GM18909 (cell line): ENCODE data around the gene FOXC2.

Experiments used
- ATAC-seq: cut with Tn5 transposase; IDR thresholded peaks from one replicate; pipeline ENCODE4 v1.9.1; 2021; ENCODE audit warnings: mild to moderate bottlenecking; ENCODE audit not compliant: unreplicated experiment, poor library complexity

FOXC2 gene

DNA sequence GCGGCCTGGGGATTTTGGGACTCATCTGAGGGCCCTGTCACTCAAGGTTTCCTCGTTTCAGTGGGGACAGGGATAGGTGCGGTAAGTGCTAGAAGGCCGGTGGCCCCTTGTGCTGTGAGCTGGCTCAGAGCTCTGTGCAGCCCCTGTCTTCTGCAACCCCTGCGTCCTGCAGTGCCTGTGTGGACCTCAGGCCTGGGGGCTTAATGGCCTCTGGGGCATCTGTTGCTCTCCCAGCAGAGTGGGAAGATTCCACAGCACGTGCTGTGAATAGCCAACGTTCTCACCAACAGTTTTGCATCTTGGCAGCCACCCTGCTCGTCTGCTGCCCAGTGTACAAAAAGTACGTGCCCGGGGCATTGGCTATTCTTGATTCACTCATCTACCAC, 4.9 kb downstream of the FOXC2 start:
- ATAC-seq, result no peak

GRCh38 chr16:86572041-86572521, 5.5 kb downstream of the FOXC2 start:
- no peak for ATAC-seq

DNA sequence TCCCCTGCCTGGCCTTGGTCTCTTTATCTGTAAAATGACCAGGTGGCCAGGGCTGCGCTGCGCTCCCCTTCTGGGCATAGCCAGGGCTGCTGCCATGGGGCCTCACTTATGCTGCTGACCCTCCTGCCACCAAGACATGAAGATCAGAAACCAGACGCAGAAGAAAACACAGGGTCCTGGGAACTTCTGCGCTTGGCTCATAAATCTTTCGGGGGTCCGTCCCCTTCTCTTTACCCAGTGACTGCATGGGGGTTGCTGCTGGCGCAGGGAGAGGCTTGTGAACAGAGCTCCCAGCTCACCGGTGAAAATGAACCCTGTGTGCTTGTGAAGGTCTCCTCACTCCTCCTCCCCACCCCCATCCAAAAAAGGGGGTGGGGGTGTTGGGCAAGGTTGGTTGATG, 6.0 kb downstream of the FOXC2 start:
- no peak for ATAC-seq

GRCh38 chr16:86573215-86573614, 6.6 kb downstream of the FOXC2 start:
- no peak for ATAC-seq

GRCh38 chr16:86573646-86574508, 7.2 kb downstream of the FOXC2 start:
- no peak for ATAC-seq

- no peak for ATAC-seq
Observed at GRCh38 chr16:86574646-86575045, 8.0 kb downstream of the FOXC2 start.

- no peak for ATAC-seq
Observed at GRCh38 chr16:86575095-86575685, 8.6 kb downstream of the FOXC2 start.

- no peak for ATAC-seq
Observed at GRCh38 chr16:86575754-86576557, 9.3 kb downstream of the FOXC2 start.

- no peak for ATAC-seq
Observed at GRCh38 chr16:86576591-86577313, 10.1 kb downstream of the FOXC2 start.

DNA sequence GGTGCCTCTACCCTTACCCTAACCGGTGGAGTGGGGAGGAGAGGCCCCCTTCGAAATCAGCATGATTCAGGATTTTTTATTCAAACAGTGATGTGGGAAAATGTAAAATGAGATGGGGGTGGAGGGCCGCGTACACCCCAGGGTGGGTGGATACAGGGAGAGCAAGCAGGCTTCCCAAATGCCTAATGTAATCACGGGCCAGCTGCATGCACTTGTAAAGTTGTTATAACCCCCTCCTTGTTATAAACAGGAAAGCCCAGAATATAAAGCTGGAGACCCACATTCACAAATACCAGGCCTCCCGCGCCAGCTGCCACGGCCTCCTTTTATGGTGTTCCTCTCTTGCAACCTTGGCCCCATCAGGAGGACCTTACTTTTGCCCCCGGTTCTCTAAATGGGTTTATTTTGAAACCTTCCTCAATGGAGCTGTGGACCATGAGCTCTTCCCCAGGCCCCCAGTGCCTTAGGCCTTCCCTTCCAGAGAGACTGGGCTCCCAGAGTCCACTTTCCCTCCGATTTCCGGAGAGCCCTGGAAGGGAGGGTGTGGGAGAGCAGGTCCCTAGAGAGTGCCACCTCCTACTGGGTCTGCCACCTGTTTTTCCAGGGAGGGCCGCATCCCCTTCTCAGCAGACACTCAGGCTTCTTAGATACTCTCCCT, 10.8 kb downstream of the FOXC2 start:
- no peak for ATAC-seq

DNA sequence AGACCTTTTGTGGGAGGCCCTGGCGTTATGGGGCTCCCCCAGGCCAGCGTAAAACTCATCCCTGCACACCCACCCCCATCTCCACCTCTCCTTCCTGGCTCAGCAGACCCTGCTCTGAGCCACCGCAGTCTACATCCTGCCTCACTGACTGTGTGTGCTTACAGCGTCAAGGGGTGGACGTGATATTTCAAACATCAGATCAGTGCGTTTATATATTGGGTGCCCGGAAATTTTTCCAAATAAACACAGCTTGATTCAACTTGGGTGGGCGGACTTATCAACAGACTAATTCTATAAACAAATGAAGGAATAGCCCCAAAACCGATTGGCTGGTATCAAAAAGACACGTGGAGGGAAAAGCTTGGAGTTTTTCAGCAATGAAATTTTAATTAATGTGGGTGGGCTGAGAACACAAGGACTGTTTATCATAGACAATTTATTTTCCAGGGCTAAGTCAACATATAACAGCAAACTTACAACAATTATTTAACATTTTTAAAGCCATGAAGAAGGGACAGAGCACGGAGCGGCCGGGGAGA, 11.5 kb downstream of the FOXC2 start, which contains the start of gene FOXL1:
TSS of gene FOXL1 (plus strand) at position 489 of the 539 bp plus-strand sequence. CDS start 175 bp downstream, outside the sequence.
- ATAC-seq, result no peak

DNA sequence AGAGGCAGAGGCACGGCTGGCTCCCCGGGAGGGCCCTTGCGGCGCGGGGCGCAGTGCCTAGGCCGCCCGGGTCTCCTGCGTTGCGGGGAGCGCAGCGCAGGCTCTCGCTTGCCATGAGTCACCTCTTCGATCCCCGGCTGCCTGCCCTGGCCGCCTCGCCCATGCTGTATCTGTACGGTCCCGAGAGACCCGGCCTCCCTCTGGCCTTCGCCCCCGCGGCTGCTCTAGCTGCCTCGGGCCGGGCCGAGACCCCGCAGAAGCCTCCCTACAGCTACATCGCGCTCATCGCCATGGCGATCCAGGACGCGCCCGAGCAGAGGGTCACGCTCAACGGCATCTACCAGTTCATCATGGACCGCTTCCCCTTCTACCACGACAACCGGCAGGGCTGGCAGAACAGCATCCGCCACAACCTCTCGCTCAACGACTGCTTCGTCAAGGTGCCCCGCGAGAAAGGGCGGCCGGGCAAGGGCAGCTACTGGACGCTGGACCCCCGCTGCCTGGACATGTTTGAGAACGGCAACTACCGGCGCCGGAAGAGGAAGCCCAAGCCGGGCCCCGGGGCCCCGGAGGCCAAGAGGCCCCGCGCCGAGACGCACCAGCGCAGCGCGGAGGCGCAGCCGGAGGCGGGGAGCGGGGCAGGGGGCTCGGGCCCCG, 12.1 kb downstream of the FOXC2 start:
- no peak for ATAC-seq

GRCh38 chr16:86579268-86580062, 12.8 kb downstream of the FOXC2 start:
- no peak for ATAC-seq

- no peak for ATAC-seq
Observed at GRCh38 chr16:86580063-86580790, 13.6 kb downstream of the FOXC2 start.

- ATAC-seq, result no peak
Observed at GRCh38 chr16:86580791-86581170, 14.2 kb downstream of the FOXC2 start.

GRCh38 chr16:86581458-86581857, 14.8 kb downstream of the FOXC2 start:
- no peak for ATAC-seq

GRCh38 chr16:86584071-86584685, 17.5 kb downstream of the FOXC2 start:
- no peak for ATAC-seq
